Astrocyte of the spinal cord (primary cell): ENCODE data around the gene ATP8A1.
"Not testable (repeated sequence)": the region's sequence is repeated elsewhere in the genome, so short reads cannot be mapped to it uniquely, and the experiment has no call there.

ENCODE experiments used
- DNase-seq: peaks from one replicate; pipeline ENCODE4 v3.0.0; 2011; ENCODE audit warnings: low read depth, low spot score
- H3K4me3 ChIP-seq: 2 replicates; pipeline ENCODE4 v1.5.1; 2011; ENCODE audit warnings: low read depth, mild to moderate bottlenecking, low read length, moderate library complexity
- in situ Hi-C: cut with HindIII; loops from 2 replicates; pipeline ENCODE4 v1.10.0; 2017; ENCODE audit warnings: low sequenced_read_pairs
- TF ChIP-seq, protein P1 (sequence below): IDR thresholded peaks from 2 replicates; pipeline ENCODE4 v1.5.1; 2012; ENCODE audit warnings: low read depth, mild to moderate bottlenecking, low read length, inconsistent platforms

The ATP8A1 gene

DNA sequence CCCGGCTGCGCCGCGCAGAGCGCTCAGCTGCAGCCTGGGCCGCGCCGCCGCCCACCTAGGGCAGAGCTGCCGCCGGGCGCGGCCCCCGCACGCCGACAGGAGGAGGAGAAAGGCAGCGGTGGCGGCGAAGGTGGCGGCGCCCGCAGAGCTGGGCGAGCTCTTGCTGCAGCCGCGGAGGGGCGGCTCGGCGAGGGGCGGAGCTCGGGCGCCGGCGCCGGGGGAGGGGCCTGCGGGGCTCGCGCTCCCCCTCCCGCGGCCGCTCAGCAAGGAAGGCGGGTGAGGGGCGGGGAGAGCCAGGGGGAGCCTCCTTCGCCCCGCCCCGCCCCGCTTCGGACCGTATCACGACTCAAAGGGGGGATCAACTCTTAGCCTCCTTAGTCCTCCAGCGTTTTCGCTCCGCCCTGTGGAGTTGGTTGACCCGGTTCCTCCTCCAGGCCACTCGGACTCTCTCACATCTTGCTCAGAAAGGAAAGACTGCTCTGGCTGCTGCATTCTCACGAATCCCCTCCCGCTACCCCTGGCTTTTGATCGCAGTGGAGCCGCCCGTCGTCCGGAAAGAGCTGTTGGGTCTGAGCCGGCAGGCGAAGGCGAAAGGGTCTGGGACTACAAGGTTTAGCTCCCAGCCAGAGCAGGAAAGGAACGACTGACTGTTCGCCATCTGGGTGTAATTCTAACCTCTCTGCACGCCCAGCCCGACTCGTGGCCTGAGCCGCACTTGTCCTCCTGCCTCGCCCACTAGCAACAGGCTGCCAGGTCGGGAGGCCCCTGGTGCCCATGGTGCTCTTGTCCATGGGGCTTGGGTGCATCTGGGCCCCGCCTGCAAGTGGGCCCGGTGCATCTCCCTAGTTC, at the start of gene ATP8A1:
TSS of gene ATP8A1 (minus strand) at position 162 of the 849 bp plus-strand sequence. CDS start 232 bp downstream, outside the sequence.
- in situ Hi-C loops: no loop called here
- peak; percentile 90 for DNase-seq
- H3K4me3 ChIP-seq: peak within 1 kb of the TSS; percentile 60
- TF ChIP-seq, protein P1, sequence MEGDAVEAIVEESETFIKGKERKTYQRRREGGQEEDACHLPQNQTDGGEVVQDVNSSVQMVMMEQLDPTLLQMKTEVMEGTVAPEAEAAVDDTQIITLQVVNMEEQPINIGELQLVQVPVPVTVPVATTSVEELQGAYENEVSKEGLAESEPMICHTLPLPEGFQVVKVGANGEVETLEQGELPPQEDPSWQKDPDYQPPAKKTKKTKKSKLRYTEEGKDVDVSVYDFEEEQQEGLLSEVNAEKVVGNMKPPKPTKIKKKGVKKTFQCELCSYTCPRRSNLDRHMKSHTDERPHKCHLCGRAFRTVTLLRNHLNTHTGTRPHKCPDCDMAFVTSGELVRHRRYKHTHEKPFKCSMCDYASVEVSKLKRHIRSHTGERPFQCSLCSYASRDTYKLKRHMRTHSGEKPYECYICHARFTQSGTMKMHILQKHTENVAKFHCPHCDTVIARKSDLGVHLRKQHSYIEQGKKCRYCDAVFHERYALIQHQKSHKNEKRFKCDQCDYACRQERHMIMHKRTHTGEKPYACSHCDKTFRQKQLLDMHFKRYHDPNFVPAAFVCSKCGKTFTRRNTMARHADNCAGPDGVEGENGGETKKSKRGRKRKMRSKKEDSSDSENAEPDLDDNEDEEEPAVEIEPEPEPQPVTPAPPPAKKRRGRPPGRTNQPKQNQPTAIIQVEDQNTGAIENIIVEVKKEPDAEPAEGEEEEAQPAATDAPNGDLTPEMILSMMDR: no peak

DNA sequence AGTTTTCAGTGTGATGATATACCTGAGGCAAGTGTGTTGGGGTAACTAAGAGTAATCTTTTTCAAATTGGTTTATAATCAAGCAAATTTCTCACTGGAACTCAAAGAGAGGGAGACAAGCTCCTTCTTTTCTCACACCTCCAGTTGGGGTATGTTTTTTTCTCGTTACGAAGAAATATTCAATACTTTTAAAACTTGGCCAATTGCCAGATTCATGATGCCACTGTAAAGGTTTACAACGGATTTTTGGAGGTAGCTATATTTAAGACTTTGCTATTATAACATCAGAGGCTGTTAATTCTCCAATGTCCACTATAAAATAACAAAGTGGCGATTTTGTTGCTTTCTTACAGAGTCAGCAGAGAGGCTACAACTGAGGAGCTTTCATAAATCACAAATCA, 49.2 kb upstream of the ATP8A1 start:
- H3K4me3 ChIP-seq: no peak overlapping the region
- no peak for DNase-seq
- in situ Hi-C loops: no loop called here
- TF ChIP-seq, protein P1: no peak

DNA sequence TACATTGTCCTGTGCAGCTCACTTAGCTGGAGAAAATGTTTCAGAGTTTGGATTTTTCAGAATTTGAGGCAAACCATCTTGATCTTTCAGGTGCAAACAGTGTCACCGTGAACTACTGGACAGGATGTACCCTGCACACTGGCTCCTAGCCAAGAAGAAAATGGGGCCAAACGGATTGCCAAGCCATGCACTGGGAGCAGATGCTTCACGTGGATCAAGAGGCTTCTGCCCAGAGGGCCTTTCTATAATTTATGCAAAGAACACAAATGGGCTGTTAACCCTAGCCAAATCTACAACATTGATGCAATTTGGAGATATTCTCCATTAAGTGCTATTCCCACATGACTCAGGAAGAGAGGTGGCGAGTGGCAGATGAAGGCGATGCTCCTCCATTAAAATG, 46.9 kb upstream of the ATP8A1 start:
- no peak for DNase-seq
- in situ Hi-C loops: no loop called here
- H3K4me3 ChIP-seq: no peak overlapping the region
- TF ChIP-seq, protein P1: no peak

DNA sequence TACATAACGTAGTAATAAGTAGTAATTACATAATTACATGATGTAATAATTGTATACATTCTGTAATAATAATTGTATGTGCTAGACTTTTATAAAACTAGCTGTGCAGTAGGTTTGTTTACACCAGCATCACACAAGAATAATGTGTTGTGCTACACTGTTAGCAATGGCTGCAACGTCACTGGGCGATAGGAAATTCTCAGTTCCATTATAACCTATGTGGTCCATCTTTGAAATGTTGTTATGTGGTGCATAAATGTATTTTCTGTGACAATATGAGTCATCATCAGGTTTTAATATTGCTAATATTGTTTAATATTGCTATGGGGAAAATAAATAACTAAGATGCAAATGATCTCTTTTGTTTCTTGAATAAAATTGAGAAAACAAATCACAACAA, 46.0 kb upstream of the ATP8A1 start:
- no peak overlapping the region for H3K4me3 ChIP-seq
- DNase-seq: no peak
- TF ChIP-seq, protein P1: no peak
- in situ Hi-C loops: no loop called here

DNA sequence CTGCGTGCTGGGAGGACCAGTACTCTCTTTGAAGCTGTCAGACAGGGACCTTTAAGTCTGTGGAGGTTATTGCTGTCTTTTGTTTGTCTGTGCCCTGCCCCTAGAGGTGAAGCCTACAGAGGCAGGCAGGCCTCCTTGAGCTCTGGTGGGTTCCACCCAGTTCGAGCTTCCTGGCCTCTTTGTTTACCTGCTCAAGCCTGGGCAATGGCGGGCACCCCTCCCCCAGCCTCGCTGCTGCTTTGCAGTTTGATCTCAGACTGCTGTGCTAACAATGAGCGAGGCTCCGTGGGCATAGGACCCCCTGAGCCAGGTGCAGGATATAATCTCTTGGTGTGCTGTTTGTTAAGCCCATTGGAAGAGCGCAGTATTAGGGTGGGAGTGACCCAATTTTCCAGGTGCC, 44.9 kb upstream of the ATP8A1 start:
- DNase-seq, H3K4me3 ChIP-seq, in situ Hi-C loops: not testable (repeated sequence)

DNA sequence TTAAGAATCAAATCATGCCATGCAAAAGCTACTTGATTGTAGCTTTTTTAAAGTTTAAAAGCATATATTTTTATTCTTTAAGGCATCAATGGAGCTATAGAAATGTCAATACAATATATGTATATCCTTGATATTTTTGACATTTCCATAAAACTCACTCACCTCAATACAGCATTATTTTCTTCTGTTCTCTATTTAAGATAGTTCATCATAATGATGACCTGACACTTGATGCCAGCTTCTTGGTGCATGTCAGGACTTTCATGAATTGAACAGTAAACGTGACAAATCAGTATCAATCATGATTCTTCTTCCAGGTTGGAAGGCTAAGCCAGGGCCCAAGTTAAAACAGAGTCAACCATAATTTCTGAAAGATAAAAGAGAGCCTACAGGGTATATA, 33.6 kb upstream of the ATP8A1 start:
- TF ChIP-seq, protein P1: no peak
- in situ Hi-C loops: no loop called here
- DNase-seq: no peak
- no peak overlapping the region for H3K4me3 ChIP-seq

DNA sequence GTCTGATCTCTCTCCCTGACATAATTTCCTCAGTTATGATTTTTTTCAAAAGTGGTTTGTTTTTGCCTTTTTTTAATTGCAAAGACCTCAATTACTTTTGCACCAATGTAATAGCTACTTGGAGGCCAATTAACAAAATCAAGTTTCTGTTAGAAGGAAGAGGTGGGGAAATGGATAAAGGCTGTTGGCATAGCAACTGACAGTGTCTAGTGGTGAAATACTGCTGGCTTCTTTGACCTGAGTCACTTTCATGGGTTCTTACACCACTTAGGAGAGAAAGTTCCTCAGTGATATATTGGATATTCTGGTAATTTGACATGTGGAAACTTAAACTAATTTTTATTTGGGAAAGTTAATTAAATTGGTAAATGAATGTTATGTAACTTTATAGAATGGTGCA, 26.5 kb upstream of the ATP8A1 start:
- in situ Hi-C loops: no loop called here
- no peak for DNase-seq
- TF ChIP-seq, protein P1: no peak
- no peak overlapping the region for H3K4me3 ChIP-seq
